Fibroblast of villous mesenchyme (primary cell): ENCODE data around the gene JMJD4. TPM values are rescaled to one million over a fixed set of nuclear protein-coding genes. Genes with fewer than 3 reads are reported as not detected.

Experiments
- DNase-seq: peaks from one replicate; pipeline ENCODE4 v3.0.0-alpha.2; 2010; ENCODE audit warnings: low read depth
- H3K4me3 ChIP-seq: 2 replicates; pipeline ENCODE4 v1.5.1; 2011; ENCODE audit warnings: low read depth, mild to moderate bottlenecking, low read length
- total RNA-seq: library from RNA; depleted of rRNA; stranded (reverse); fragments of >200 nt; gene quantifications from 2 replicates; pipeline ENCODE4 v1.2.3, GENCODE V29; 2012
- TF ChIP-seq, protein P1 (sequence below): IDR thresholded peaks from 2 replicates; pipeline ENCODE4 v1.5.1; 2012; ENCODE audit warnings: low read depth, mild to moderate bottlenecking, low read length; ENCODE audit not compliant: insufficient read depth

The JMJD4 gene
- total RNA-seq, 1 donor: 25.5 TPM

DNA sequence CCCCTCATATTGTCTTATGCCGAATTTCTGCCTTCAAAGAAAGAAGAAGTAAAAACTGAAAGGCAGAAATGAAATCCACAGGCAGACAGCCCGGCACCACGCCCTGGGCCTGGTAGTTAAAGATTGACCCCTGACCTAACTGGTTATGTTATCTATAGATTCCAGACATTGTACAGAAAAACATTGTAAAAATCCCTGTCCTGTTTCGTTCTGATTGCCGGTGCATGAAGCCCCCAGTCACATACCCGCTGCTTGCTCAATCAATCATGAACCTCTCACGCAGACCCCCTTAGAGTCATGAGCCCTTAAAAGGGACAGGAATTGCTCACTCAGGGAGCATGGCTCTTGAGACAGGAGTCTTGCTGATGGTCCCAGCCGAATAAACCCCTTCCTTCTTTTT lies 49.3 kb downstream of the JMJD4 start:
- no peak overlapping the region for H3K4me3 ChIP-seq
- TF ChIP-seq, protein P1, sequence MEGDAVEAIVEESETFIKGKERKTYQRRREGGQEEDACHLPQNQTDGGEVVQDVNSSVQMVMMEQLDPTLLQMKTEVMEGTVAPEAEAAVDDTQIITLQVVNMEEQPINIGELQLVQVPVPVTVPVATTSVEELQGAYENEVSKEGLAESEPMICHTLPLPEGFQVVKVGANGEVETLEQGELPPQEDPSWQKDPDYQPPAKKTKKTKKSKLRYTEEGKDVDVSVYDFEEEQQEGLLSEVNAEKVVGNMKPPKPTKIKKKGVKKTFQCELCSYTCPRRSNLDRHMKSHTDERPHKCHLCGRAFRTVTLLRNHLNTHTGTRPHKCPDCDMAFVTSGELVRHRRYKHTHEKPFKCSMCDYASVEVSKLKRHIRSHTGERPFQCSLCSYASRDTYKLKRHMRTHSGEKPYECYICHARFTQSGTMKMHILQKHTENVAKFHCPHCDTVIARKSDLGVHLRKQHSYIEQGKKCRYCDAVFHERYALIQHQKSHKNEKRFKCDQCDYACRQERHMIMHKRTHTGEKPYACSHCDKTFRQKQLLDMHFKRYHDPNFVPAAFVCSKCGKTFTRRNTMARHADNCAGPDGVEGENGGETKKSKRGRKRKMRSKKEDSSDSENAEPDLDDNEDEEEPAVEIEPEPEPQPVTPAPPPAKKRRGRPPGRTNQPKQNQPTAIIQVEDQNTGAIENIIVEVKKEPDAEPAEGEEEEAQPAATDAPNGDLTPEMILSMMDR: no peak
- DNase-seq: no peak

Other genes starting within 250 kb of the JMJD4 start
- 4.2 and 5.2 TPM in 2 replicates for gene ZNF678, start 171.7 kb downstream of the JMJD4 start, total RNA-seq
- 51.9 and 58.3 TPM in 2 replicates for gene SNAP47, start 133 bp upstream of the JMJD4 start, total RNA-seq
- not detected in 2 replicates for gene PRSS38, start 80.4 kb upstream of the JMJD4 start, total RNA-seq
- under 0.01 and 0.32 TPM in 2 replicates for gene WNT9A, start 212.6 kb upstream of the JMJD4 start, total RNA-seq